Stimulated activated CD8-positive, alpha-beta memory T cell treated with anti-CD3 and anti-CD28 coated beads, Interleukin-4, amount 100 ng/mL, for 24 hours (primary cell): Measurements from ENCODE around the gene SPDYE6.
"Not testable (repeated sequence)": the region's sequence is repeated elsewhere in the genome, so short reads cannot be mapped to it uniquely, and the experiment has no call there.

Experiments
- DNase-seq: peaks from one replicate; pipeline ENCODE4 v3.0.0-alpha.2; 2020; ENCODE audit warnings: low read depth

SPDYE6 gene

GRCh38 chr7:102363549-102364393 is 7.5 kb upstream of the SPDYE6 start:
- DNase-seq: peak; percentile 92

DNA sequence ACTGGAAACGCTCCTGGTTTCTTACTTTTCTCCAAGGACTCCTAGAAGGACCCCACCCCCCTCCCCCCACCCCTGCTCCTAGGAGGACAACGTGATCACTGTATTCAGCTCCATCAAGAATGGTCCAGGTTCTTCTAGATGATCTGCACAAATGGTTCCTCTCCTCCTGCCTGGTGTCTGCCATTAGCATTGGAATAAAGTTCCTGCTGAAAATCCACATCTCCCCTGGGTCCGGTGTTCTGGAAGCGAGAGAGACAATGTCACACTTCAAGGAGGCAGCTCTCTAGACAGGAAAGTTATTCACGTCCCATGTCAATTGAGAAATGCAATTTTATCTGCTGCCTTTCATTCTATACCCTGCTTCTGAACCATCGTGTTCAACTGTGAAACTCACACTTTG is 9.3 kb downstream of the SPDYE6 start:
- not testable (repeated sequence) for DNase-seq

DNA sequence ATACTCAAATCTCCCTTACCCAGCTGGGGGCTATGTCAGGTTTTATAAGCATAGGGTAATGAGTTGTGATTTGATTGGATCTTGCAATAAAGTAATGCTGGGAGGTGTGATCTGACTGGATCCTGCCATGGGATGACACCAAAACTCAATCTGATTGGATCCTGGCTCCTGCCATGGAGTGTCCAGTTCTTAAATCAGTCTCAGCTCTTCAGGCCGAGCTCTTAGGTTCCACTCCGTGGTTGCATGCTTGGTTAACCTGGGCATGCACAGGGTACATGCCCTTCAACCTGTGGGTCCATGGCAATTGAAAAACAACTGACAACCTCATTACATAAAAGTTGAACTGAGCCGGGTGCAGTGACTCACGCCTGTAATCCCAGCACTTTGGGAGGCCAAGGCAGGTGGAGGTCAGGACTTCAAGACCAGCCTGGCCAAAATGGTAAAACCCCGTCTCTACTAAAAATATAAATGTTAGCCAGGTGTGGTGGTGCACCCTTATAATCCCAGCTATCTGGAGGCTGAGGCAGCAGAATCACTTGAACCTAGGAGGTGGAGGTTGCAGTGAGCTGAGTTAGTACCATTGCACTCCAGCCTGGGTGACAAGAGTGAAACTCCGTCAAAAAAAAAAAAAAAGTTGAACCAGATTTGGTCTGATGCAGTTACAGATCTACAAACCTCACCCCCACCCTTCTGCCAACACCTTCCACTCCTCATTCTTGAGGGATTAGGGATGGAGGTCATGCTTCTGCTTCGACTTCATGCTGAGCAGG is 15.5 kb downstream of the SPDYE6 start:
- not testable (repeated sequence) for DNase-seq

DNA sequence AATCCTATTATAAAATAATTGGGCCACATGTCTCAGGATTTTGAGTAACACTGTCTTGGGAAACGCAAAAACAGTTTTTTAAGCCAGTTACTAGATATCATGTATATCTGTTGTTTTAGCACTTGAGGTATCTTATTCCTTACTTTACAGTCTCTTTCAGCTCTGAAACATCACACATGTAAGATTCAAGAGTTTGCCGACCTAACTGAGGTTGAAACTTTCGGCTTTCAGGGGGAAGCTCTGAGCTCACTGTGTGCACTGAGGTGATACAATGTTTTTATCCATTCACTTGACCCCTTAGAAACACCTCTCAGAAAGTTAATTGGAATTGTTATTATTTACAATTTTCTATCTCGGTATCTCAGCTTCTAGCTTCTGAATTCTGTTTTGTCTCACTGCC is 18.8 kb downstream of the SPDYE6 start:
- DNase-seq: not testable (repeated sequence)

GRCh38 chr7:102337002-102337401 is 19.2 kb downstream of the SPDYE6 start:
- DNase-seq: not testable (repeated sequence)

DNA sequence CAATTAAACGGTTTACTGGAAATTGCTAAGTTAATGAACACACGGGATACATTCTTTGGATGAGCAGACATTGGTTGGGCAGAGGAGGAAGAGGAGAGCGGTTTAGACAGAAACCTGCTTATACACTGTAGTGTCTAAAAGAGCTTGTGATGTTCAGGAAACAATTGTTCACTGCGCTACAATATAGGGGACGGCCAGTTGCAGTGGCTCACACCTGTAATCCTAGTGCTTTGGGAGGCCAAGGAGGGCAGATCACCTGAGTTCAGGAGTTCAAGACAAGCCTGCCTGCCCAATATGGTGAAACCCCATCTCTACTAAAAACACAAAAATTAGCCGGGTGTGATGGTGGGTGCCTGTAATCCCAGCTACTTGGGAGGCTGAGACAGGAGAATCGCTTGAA is 20.7 kb downstream of the SPDYE6 start:
- not testable (repeated sequence) for DNase-seq

GRCh38 chr7:102330666-102331460 is 25.4 kb downstream of the SPDYE6 start:
- DNase-seq: not testable (repeated sequence)

- DNase-seq: not testable (repeated sequence)
These were observed 26.9 kb downstream of the SPDYE6 start for GRCh38 chr7:102329366-102329765.

DNA sequence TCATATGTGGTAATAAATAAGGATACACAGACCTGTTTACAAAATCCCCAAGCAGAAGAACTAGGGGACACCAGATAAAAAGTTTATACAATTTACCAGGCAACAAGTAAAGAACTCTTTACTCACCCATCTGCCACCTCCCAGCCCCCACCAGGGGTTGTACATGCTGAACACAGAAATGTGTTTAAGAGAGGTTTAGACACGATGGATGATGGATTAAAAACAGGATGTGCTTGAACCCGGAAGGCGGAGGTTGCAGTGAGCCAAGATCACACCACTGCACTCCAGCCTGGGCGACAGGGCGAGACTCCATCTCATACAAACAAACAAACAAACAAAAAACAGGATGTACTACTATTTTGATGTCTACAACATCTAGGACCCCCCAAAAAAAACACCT is 27.4 kb downstream of the SPDYE6 start:
- not testable (repeated sequence) for DNase-seq

GRCh38 chr7:102327183-102327582 is 29.1 kb downstream of the SPDYE6 start:
- DNase-seq: not testable (repeated sequence)

GRCh38 chr7:102326157-102326889 is 29.9 kb downstream of the SPDYE6 start:
- no peak for DNase-seq

GRCh38 chr7:102325106-102325505 is 31.1 kb downstream of the SPDYE6 start:
- not testable (repeated sequence) for DNase-seq

- DNase-seq: no peak
These were observed 32.4 kb downstream of the SPDYE6 start for GRCh38 chr7:102323914-102324195.

DNA sequence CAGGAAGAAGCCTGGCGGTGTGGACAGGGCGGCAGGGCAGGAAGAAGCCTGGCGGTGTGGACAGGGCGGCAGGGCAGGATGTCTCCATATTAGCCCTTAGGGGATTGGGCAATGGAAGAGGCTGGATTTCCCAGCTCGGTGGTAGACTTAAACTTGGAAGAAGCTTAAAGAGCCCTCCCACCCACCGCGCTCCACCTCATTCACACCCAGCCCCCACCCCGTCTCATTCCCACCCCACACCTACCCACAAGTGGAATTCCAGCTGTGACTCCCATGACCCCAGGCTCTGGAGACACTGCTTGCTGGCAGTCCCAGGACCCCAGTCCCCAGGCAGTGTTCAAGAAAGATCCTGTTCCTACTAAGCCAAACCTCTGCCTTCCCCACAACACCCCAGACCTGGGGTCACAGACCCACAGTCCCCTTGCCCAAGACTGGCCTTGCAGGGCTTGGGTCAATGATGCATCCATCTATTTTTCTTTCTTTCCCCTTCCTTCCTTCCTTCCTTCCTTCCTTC is 34.0 kb downstream of the SPDYE6 start:
- no peak for DNase-seq

DNA sequence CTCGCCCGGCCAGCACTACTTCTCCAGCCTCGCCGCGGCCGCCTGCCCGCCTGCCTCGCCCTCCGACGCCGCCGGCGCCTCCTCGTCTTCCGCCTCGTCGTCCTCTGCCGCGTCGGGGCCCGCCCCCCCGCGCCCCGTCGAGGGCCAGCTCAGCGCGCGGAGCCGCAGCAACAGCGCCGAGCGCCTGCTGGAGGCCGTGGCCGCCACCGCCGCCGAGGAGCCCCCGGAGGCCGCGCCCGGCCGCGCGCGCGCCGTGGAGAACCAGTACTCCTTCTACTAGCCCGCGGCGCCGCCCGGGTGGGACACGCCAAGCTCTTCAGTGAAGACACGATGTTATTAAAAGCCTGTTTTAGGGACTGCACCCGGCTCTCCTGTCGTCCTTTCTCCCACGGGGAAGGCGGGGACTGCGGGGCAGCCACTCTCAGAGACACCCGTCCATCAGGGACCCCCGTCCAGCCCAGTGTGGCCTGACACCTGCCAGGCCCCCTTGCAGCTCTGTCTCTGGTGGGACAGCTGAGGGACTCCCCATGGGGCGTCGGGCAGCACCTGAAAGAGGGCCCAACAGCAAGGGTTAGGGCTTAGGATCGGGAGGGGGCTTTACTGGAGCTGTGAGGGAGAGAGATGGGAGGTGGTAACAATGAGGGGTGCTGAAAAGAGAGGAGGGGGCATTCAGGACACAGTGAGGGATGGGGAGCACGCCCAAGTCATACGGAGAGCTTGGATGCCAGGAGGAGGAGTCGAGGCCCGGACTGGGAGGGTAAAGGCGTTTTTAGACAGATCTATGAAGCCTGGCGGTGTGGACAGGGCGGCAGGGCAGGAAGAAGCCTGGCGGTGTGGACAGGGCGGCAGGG is 34.7 kb downstream of the SPDYE6 start:
- no peak for DNase-seq

DNA sequence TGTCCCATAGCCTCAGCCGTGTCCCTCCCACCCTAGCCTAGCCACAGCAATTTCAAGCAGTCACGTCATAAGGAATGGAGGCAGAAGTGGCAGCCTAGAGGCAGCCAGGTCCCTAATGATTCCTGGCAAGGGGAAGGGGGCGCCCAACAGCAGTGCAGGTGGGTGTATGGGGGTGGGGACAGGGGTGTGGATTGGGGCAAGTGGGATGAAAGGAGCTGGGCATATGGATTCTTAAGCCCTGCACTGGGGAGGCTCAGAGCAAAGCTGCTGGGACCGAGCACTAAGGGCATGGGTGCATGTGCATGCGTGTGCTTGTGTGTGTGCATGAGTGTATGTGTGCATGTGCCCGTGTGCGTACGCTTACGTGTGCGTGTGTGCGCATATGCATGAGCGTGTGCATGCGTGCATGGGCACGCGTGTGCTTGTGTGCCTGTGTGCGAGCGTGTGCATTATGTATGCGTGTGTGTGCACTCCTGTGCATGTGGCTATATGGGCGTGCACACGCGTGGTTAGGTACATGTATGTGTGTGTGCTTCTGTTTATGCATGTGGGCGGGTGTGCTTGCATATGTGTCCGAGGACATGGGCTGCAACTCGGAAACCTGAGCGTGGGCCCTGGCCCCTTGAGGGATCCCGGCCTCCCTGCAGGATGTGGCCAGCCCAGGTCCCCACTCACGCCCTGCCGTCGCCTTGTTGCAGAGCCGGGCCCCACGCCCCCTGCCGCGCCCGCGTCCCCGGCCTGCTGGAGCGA is 35.5 kb downstream of the SPDYE6 start:
- no peak for DNase-seq

DNA sequence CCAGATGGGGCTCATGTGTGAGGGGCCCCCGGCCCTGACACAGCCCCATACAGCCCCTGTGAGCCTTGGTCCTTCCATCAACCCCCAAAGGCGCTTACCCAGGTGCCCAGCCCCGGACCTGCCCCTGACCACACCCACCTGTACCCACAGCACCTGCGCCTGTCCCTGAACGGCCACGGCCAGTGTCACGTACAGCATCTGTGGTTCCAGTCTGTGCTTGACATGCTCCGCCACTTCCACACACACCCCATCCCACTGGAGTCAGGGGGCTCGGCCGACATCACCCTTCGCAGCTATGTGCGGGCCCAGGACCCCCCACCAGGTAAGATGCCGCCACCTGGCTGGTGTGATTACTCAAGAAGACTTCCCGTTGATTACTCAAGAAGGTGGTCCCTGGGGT is 36.1 kb downstream of the SPDYE6 start:
- DNase-seq: no peak

- no peak for DNase-seq
These were observed 36.6 kb downstream of the SPDYE6 start for GRCh38 chr7:102319671-102320070.

DNA sequence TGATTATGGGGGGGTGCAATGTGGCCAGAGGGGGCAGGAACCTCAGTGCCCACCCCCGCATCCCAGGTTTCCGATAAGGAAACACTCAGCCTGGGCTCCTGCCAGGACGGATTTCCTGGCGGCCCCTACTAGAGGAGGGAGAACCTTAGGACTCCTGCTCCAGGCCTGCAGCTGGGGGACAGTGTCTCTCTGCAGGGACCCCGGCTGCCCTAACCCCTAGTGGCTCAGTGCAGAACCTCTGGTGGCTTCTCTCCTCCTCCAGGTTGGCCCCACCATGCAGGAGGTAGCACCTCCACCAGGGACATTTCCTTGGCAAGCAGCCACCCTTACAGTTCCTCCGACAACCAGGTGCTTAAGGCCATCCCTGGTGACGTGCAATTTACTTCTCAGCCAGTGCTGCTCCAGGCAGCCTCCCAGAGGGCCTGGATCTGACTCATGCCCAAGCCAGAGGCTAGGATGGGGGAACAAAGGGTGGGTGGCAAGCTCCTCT is 37.7 kb downstream of the SPDYE6 start:
- no peak for DNase-seq
